K562 (cell line): ENCODE measurements around the gene CNPY4. TPM values are rescaled to one million over a fixed set of nuclear protein-coding genes. Genes with fewer than 3 reads are reported as not detected.
A peak's percentile ranks its signal among the peaks of the same experiment; 100 is the strongest.

Experiments used
- ATAC-seq: fragments of 200-7000 bp; cut with Tn5 transposase; 3 replicates; pipeline ENCODE4 v1.9.1; 2020; ENCODE audit warnings: moderate library complexity
- BruUV-seq: library from RNA; stranded (reverse); fragments of 400-500 nt; replicated peaks from 2 replicates; lab custom pipeline; 2021; lab: Mats Ljungman, UMichigan
- CTCF ChIA-PET: fragments of 300-600 bp; formaldehyde crosslinking; extraction: SDS; loops from one replicate; lab custom pipeline; 2021; ENCODE audit warnings: low intra/inter-chr PET ratio; lab: Yijun Ruan, JAX
- POLR2A ChIA-PET: fragments of 300-600, 350-650 bp; sonication (Branson Sonifier 250); formaldehyde crosslinking; extraction: SDS; loops from one replicate; lab custom pipeline; 2021; ENCODE audit warnings: antibody characterized with exemption, inconsistent platforms; lab: Yijun Ruan, JAX
- DNase-seq, 4 experiments: peaks; one replicate each; pipeline versions ENCODE4 v3.0.0 to v3.0.0-alpha.2; 2011 to 2018; ENCODE audit warnings: low spot score in 3 of 4, mixed read lengths in 3 of 4; ENCODE audit errors: extremely low read depth in 1 of 4
- FAIRE-seq: peaks from 2 replicates; lab custom pipeline; 2011; peaks lifted over from hg19 to GRCh38; lab: Jason Lieb, UNC
- H2AFZ ChIP-seq: 2 replicates; pipeline ENCODE4 v1.6.0; 2011; ENCODE audit warnings: low read depth, low read length, control low read depth, inconsistent platforms
- H3K27ac ChIP-seq: fragments of 200-600 bp; 3 replicates; pipeline ENCODE4 v1.8.0; 2011; ENCODE audit warnings: low read depth, mild to moderate bottlenecking, control low read depth, inconsistent platforms, low read length, moderate library complexity, mixed read lengths; ENCODE audit errors: extremely low read depth
- H3K27me3 ChIP-seq, 2 experiments: fragments of 300-600 bp in 1 of 2; 2 replicates in 1 of 2; 3 replicates in 1 of 2; pipeline versions ENCODE4 v1.6.0 to v1.8.0; 2011; ENCODE audit warnings: inconsistent platforms in 2 of 2, low read length in 2 of 2, mild to moderate bottlenecking in 1 of 2, mixed read lengths in 1 of 2, moderate library complexity in 1 of 2; ENCODE audit not compliant: control insufficient read depth in 2 of 2, insufficient read depth in 2 of 2
- H3K36me3 ChIP-seq: fragments of 300-600 bp; 3 replicates; pipeline ENCODE4 v1.8.0; 2011; ENCODE audit warnings: mild to moderate bottlenecking, low read length, inconsistent platforms; ENCODE audit not compliant: control insufficient read depth, insufficient read depth
- H3K4me1 ChIP-seq, 2 experiments: fragments of 200-600 bp in 1 of 2; replicated peaks in 1 of 2; 2 replicates in 1 of 2; 3 replicates in 1 of 2; pipeline versions ENCODE4 v1.5.1 to v1.8.0; 2011; ENCODE audit warnings: inconsistent platforms in 2 of 2, low read length in 2 of 2, mild to moderate bottlenecking in 1 of 2, mixed read lengths in 1 of 2, moderate library complexity in 1 of 2; ENCODE audit not compliant: control insufficient read depth in 2 of 2, insufficient read depth in 2 of 2
- H3K4me2 ChIP-seq: 2 replicates; pipeline ENCODE4 v1.6.1; 2011; ENCODE audit warnings: low read length, control low read depth, inconsistent platforms, mixed read lengths; ENCODE audit not compliant: insufficient read depth
- H3K4me3 ChIP-seq: fragments of 200-600 bp; sonication (generic), shearing (Covaris generic); 2 replicates; pipeline ENCODE4 v1.5.1; 2016; ENCODE audit warnings: control low read depth, inconsistent platforms
- H3K79me2 ChIP-seq: fragments of 200-600 bp; 3 replicates; pipeline ENCODE4 v1.8.0; 2011; ENCODE audit warnings: low read length, inconsistent platforms; ENCODE audit not compliant: control insufficient read depth, insufficient read depth
- H3K9ac ChIP-seq, 2 experiments: 2 replicates each; pipeline versions ENCODE4 v1.6.0 to v1.6.1; 2011; ENCODE audit warnings: low read depth in 2 of 2, low read length in 2 of 2, control low read depth in 1 of 2, inconsistent platforms in 1 of 2, mild to moderate bottlenecking in 1 of 2, mixed read lengths in 1 of 2; ENCODE audit not compliant: insufficient read depth in 1 of 2
- H3K9me1 ChIP-seq: one replicate; pipeline ENCODE4 v1.6.0; 2011; ENCODE audit warnings: inconsistent platforms, mild to moderate bottlenecking, low read length, moderate library complexity; ENCODE audit not compliant: control insufficient read depth, insufficient read depth
- H3K9me3 ChIP-seq: replicated peaks from 2 replicates; pipeline ENCODE4 v1.5.1; 2011; ENCODE audit warnings: low read depth, low read length, inconsistent platforms; ENCODE audit not compliant: control insufficient read depth, insufficient read depth
- H4K20me1 ChIP-seq: replicated peaks from 2 replicates; pipeline ENCODE4 v1.6.1; 2011; ENCODE audit warnings: low read length, inconsistent platforms, mixed read lengths; ENCODE audit not compliant: control insufficient read depth, insufficient read depth
- CBX5 ChIP-seq: IDR thresholded peaks from 2 replicates; pipeline ENCODE4 v1.6.1; 2014; ENCODE audit warnings: low read depth, borderline replicate concordance
- CHD4 ChIP-seq: fragments of 200-600 bp; sonication (generic); IDR thresholded peaks from 3 replicates; pipeline ENCODE4 v1.6.1; 2012; ENCODE audit warnings: low read depth, mild to moderate bottlenecking, mixed read lengths, low read length, inconsistent platforms; ENCODE audit not compliant: insufficient read depth, insufficient replicate concordance, poor library complexity, severe bottlenecking
- EHMT2 ChIP-seq: fragments of 450-650 bp; IDR thresholded peaks from 2 replicates; pipeline ENCODE4 v1.6.1; 2018; ENCODE audit warnings: antibody characterized with exemption
- ILK ChIP-seq: fragments of 450-650 bp; IDR thresholded peaks from 2 replicates; pipeline ENCODE4 v1.6.1; 2016; ENCODE audit warnings: missing genetic modification characterization, low read depth, mild to moderate bottlenecking, missing compliant biosample characterization, moderate library complexity, borderline replicate concordance
- PKNOX1 ChIP-seq: fragments of 450-650 bp; IDR thresholded peaks from 2 replicates; pipeline ENCODE4 v1.6.1; 2016
- in situ Hi-C: fragments of 300-500 bp; cut with MboI; formaldehyde crosslinking; loops from 4 replicates; pipeline ENCODE4 v1.15.0; 2018; ENCODE audit warnings: inconsistent platforms, mixed read lengths
- intact Hi-C: fragments of 100-400 bp; cut with micrococcal nuclease; formaldehyde crosslinking; loops from 2 replicates; pipeline ENCODE4 v1.14.2; 2022
- polyA plus RNA-seq, 8 experiments: library from polyadenylated mRNA; depleted of rRNA in 4 of 8; stranded (reverse) in 5 of 8; unstranded in 3 of 8; fragments of >200 nt; fragmentation: Nextera tagmentation in 2 of 8; fragmentation: Illumina TruSeq in 1 of 8; extraction: Ambion mirVana in 2 of 8; extraction: Trizol in 1 of 8; gene quantifications; 2 replicates each; pipeline versions ENCODE4 v1.2.1 to v1.2.3, GENCODE V29; 2011 to 2014; ENCODE audit warnings: inconsistent platforms in 1 of 8, missing spikeins in 1 of 8
- total RNA-seq, 7 experiments: library from RNA; depleted of rRNA in 6 of 7; stranded (reverse); fragments of >200 nt in 6 of 7; fragmentation: Illumina TruSeq in 2 of 7; extraction: Trizol in 2 of 7; gene quantifications; 2 replicates each; pipeline versions ENCODE4 v1.2.1 to v1.2.3, GENCODE V29; 2011 to 2021; ENCODE audit warnings: low replicate concordance in 1 of 7
- TF ChIP-seq, protein P1 (sequence below): fragments of 250-450 bp; sonication (Bioruptor Pico); IDR thresholded peaks from 2 replicates; pipeline ENCODE4 v1.8.0; 2022; ENCODE audit warnings: moderate library complexity, mild to moderate bottlenecking, inconsistent platforms
- TF ChIP-seq, protein P2 (sequence below), 2 experiments: fragments of 450-650 bp in 1 of 2; sonication (generic) in 1 of 2; formaldehyde crosslinking in 1 of 2; IDR thresholded peaks; 2 replicates each; pipeline versions ENCODE4 v1.7.1 to v1.9.0; 2016 to 2022; ENCODE audit warnings: inconsistent platforms in 1 of 2, mild to moderate bottlenecking in 1 of 2, missing genetic modification reagents in 1 of 2

Gene CNPY4
- total and polyA plus RNA-seq, 9 of the 15 experiments (the other 6 are each of a cell fraction or from before 2014, with no cell fraction given) = 1.9 to 11.2 (median 7.0) TPM

GRCh38 chr7:100152404-100152803 lies 33.0 kb downstream of the CNPY4 start:
- no peak overlapping the region for H2AFZ ChIP-seq
- no peak for ATAC-seq
- no peak overlapping the region for H3K4me2 ChIP-seq
- no peak overlapping the region for H3K27ac ChIP-seq
- no peaks in the 10 kb centered on the region for H3K9me1 ChIP-seq
- peak in 1 of 4 experiments; percentile 51 for DNase-seq
- POLR2A ChIA-PET = interaction anchor here (0.8 kb wide), 1 partner anchor 25 kb away, joined by 6 read pairs; the partner anchor contains the start of gene GPC2
- peaks cover 7% of the 10 kb centered on the region for H4K20me1 ChIP-seq
- H3K27me3 ChIP-seq = no peaks in the 10 kb centered on the region
- peak; percentile 15 for FAIRE-seq
- H3K4me1 ChIP-seq = peaks cover 29 to 73% of the 10 kb centered on the region in 2 experiments
- intact Hi-C loops = no loop called here
- no peaks in the 10 kb centered on the region for H3K9me3 ChIP-seq
- CTCF ChIA-PET = no interaction called here
- no peak overlapping the region for H3K9ac ChIP-seq
- H3K79me2 ChIP-seq = peaks cover 36% of the 10 kb centered on the region
- peaks cover 64% of the 10 kb centered on the region for H3K36me3 ChIP-seq
- in situ Hi-C loops = no loop called here
- H3K4me3 ChIP-seq = no peak overlapping the region
- BruUV-seq = TSS peak; percentile 15
- TF ChIP-seq CHD4 = no peak
- TF ChIP-seq, protein P1, sequence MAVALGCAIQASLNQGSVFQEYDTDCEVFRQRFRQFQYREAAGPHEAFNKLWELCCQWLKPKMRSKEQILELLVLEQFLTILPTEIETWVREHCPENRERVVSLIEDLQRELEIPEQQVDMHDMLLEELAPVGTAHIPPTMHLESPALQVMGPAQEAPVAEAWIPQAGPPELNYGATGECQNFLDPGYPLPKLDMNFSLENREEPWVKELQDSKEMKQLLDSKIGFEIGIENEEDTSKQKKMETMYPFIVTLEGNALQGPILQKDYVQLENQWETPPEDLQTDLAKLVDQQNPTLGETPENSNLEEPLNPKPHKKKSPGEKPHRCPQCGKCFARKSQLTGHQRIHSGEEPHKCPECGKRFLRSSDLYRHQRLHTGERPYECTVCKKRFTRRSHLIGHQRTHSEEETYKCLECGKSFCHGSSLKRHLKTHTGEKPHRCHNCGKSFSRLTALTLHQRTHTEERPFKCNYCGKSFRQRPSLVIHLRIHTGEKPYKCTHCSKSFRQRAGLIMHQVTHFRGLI (CRISPR knock-in tag) = no peak
- no peak for TF ChIP-seq CBX5
- peak; percentile 78; the same call in 1 of the 2 replicates for TF ChIP-seq EHMT2
- TF ChIP-seq, protein P2, sequence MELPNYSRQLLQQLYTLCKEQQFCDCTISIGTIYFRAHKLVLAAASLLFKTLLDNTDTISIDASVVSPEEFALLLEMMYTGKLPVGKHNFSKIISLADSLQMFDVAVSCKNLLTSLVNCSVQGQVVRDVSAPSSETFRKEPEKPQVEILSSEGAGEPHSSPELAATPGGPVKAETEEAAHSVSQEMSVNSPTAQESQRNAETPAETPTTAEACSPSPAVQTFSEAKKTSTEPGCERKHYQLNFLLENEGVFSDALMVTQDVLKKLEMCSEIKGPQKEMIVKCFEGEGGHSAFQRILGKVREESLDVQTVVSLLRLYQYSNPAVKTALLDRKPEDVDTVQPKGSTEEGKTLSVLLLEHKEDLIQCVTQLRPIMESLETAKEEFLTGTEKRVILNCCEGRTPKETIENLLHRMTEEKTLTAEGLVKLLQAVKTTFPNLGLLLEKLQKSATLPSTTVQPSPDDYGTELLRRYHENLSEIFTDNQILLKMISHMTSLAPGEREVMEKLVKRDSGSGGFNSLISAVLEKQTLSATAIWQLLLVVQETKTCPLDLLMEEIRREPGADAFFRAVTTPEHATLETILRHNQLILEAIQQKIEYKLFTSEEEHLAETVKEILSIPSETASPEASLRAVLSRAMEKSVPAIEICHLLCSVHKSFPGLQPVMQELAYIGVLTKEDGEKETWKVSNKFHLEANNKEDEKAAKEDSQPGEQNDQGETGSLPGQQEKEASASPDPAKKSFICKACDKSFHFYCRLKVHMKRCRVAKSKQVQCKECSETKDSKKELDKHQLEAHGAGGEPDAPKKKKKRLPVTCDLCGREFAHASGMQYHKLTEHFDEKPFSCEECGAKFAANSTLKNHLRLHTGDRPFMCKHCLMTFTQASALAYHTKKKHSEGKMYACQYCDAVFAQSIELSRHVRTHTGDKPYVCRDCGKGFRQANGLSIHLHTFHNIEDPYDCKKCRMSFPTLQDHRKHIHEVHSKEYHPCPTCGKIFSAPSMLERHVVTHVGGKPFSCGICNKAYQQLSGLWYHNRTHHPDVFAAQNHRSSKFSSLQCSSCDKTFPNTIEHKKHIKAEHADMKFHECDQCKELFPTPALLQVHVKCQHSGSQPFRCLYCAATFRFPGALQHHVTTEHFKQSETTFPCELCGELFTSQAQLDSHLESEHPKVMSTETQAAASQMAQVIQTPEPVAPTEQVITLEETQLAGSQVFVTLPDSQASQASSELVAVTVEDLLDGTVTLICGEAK (IDR thresholded peaks at IDR 0.05) = peak; percentile 63; the same call in 1 of the 2 replicates
- TF ChIP-seq, protein P2 (CRISPR knock-in tag; IDR thresholded peaks at IDR 0.05) = no peak
- peak; percentile 48; the same call in 1 of the 2 replicates for TF ChIP-seq PKNOX1
- no peak for TF ChIP-seq ILK (tag)
